Measurements from ENCODE around the gene SRGAP1.
"Not testable (repeated sequence)": the region's sequence is repeated elsewhere in the genome, so short reads cannot be mapped to it uniquely, and the experiment has no call there.

SRGAP1 gene

GRCh38 chr12:64085996-64086395 lies 241.5 kb downstream of the SRGAP1 start:
- DNase-seq (ENCODE audit: low spot score): no peak

- no peak for DNase-seq (ENCODE audit: low spot score)
These were observed 242.4 kb downstream of the SRGAP1 start for GRCh38 chr12:64086946-64087345.

DNA sequence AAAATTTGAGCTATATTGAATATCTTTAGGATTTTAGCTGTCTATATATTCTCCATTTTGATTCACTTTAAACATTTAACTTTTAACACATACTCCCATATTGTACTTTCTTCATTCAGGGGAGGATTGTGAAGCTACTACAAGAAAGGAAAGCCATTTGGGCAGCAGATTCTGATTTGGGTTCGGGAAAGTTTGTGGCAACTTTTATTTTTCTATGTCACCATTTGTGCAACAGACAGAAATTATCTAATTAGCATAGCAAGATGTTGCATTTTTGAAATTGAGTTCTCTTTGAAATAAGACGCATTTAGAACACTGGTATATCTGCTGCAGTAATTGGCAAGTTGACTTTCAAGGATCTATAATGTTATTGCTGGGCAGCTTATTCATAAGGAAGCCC lies 243.3 kb downstream of the SRGAP1 start:
- DNase-seq (ENCODE audit: low spot score): no peak

- peak; percentile 21 for DNase-seq (ENCODE audit: low spot score)
These were observed 244.2 kb downstream of the SRGAP1 start for GRCh38 chr12:64088431-64089349.

- DNase-seq (ENCODE audit: low spot score): no peak
These were observed 245.5 kb downstream of the SRGAP1 start for GRCh38 chr12:64090047-64090446.

DNA sequence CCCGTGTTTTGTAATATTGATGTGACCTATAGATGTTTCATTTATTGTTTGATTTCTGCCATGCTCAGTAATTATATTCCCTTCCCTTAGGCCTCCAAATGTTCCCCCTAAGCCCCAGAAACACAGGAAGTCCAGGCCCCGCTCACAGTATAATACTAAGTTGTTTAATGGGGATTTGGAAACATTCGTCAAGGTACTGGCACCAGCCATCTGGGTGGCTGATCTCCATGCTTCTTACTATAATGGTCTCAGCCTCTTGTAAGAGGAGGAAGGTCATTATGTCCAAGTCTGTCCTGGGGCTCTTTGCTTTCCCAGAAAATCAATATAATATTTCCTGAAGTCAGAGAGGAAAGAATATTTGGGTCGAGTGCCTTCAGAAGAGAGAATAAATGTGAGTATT lies 246.7 kb downstream of the SRGAP1 start:
- DNase-seq (ENCODE audit: low spot score): no peak

GRCh38 chr12:64092507-64093196 lies 248.2 kb downstream of the SRGAP1 start:
- DNase-seq (ENCODE audit: low spot score): no peak

DNA sequence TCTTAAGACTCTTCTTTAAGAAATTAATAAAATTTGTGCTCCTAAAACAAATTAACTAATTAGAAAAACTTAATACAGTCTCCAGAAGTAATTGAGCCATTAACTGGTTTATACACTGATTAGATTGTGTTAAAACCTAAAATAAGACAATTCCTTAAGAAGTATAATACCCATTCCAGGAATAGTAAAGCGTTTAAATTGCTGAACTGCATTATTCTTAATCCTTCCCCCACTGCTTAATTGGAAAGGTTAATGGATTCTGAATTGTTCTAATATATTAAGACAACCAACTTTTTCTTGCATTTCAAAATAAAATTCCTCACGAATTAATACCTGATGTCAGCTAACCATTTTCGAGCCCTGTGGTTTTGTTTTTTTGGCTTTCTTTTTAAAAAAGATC lies 249.2 kb downstream of the SRGAP1 start:
- DNase-seq (ENCODE audit: low spot score): no peak

- no peak for DNase-seq (ENCODE audit: low spot score)
These were observed 253.0 kb downstream of the SRGAP1 start for GRCh38 chr12:64097366-64098105.

DNA sequence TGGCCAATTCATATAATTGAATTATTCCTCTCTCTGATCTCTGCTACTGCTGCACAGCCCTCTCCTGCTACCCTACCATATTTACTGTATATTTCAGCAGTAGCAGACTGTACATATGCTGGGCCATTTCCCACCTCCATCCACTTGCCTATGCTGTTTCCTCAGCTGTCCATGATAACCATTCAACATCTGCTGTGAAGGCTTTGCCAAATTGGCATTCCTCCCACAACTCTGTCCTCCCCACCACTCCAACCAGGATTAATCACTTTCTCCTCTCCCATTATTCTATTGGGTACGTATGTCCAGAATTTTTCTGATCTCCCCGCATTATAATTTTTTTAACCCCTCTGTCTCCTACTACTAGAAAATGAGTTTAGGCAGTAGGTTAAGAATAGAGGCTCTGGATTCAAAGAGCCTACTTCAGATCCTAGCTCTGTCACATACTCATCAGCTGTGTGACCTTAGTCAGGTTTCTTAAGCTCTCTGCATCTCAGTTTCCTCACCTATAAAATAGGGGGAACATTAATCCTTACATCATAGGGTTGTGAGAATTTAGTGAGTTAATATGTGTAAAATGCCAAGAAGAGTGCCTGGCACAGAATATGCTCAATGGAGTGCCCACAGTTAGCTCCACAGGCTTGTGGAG lies 254.3 kb downstream of the SRGAP1 start:
- DNase-seq (ENCODE audit: low spot score): no peak

DNA sequence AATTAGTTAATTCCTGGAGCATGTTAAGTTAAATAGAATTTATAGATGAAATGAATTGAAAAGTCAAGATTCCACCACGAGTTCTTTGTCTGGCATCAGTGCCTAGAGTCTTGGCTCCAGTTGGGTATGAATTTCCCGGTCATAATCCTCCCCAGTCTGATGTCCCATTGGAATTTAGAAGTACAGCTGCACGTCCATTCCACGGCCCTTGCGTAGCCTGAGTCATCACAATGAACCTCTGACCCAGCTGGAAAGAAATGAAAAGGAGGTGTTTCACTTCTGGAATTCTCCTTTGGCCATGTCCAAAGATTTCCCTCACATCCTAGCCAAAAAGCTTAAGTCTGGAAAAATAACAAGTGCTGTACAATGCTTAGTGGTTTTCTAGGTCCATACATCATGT lies 254.9 kb downstream of the SRGAP1 start:
- no peak for DNase-seq (ENCODE audit: low spot score)

DNA sequence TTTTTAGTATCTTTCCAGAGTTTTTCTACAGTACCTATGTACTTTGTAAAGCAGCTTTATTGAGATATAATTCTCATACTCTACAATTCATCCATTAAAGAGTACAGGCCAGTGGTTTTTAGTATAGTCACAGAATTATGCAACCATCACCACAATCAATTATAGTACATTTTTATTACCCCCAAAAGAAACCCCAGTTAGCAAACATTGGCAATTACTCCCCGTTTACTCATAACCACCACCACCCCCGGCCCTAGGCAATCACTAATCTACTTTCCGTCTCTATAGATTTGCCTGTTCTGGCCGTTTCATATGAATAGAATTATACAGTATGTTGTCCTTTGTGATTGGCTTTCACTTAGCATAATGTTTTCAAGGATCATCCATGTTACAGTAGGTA lies 257.8 kb downstream of the SRGAP1 start:
- no peak for DNase-seq (ENCODE audit: low spot score)

DNA sequence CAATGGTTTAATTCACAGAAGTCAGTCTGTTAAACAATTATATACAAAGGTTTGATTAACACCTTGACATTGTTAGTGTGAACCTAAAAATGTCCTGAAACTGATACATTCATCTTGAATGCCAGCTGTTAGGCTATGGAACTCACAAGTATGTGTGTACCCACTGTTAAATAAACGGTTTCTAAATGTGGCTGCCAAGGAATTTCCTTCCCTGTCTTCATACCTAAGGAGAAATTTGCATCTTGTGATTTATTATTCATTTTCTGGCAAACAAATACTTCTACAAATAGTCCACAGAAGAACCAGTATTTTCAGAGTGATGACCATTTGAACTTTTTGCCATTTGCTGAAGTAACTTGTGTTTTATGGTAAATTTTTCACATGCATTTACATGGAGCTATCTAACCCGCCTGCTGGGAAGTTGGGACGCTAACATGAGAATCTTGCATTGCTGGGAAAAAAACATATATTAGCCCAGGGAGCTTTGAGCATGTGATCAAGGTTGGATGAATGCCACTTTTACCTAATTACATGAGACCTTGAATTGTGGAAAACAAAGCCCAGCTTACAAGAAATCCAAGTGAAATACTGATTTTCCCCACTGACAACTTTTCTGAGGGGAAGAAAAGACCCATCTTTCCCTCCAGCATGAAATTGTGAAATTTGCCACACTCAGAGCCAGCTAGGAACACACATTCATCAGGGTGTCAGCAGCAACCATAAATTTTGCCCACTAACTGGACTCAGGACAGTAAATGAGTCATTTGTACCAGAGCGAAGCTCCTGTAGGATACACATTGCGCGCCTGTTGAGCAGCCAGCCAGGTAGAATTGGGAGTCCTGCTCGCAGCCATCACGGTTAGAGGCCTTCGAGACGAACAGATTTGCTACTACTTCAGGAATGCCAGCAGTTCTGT lies 259.6 kb downstream of the SRGAP1 start:
- DNase-seq (ENCODE audit: low spot score): no peak

GRCh38 chr12:64105026-64105425 lies 260.5 kb downstream of the SRGAP1 start:
- no peak for DNase-seq (ENCODE audit: low spot score)

- DNase-seq (ENCODE audit: low spot score): no peak
These were observed 263.3 kb downstream of the SRGAP1 start for GRCh38 chr12:64107776-64108175.

GRCh38 chr12:64109706-64110105 lies 265.2 kb downstream of the SRGAP1 start:
- no peak for DNase-seq (ENCODE audit: low spot score)

DNA sequence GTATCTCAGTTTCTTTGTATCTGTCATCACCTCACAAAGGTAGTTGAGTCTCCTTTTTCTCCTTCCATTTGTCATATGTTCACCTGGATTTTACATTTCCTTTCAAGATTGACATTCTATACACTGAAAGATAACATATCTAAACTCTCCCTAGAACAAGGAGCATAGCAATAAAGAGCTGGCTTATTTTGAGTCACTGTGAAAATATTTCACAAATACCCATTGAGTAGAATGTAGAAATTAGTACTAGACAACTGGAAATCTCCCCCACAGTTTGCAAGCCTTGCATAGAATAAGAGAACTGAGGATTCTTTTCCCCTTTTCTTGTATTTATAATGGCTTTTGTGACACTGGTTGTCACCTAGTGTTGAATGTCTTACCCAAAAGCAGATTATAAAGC lies 266.4 kb downstream of the SRGAP1 start:
- DNase-seq (ENCODE audit: low spot score): no peak

- no peak for DNase-seq (ENCODE audit: low spot score)
These were observed 272.5 kb downstream of the SRGAP1 start for GRCh38 chr12:64116969-64117368.

- DNase-seq (ENCODE audit: low spot score): no peak
These were observed 276.1 kb downstream of the SRGAP1 start for GRCh38 chr12:64120568-64120967.

GRCh38 chr12:64121086-64121485 lies 276.6 kb downstream of the SRGAP1 start:
- DNase-seq (ENCODE audit: low spot score): not testable (repeated sequence)

DNA sequence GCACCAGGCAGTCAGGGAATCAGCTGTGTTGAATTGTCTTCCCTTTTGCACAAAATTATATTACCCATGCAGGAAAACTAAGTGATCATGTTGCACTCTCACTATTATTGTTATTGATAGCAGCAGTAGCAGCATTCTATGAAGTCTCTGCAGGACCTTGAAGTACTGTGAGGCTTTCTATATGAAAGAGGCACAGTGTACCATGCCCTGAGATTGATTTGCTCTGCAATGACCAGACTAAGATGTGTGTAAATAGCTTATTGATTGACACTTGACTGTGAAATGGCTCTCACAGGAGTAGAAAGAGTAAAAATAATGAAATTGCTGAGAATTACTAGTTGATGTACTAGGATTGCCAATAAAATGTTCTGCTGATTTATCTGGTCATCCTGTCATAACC lies 277.7 kb downstream of the SRGAP1 start:
- DNase-seq (ENCODE audit: low spot score): no peak
